ENCODE data around the gene AFMID.

AFMID gene

DNA sequence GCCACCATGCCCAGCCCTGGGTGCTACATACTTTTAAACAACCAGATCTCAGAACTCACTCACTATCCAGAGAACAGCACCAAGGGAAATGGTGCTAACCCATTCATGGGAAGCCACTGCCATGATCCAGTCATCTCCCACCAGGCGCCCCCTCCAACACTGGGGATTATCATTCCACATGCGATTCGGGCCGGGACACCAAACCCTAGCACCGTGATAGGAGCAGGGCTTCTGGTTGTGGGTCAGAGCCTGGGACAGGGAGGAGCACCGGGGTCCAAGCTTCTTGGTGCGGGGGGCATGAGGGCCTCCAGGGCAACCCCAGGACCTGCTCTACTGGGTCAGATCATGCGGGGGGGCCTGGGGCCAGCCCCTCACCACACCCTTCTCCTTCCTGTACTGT lies 48.7 kb downstream of the AFMID start:
- Histone ChIP-seq H3K27ac (ENCODE audit: low read length) (no peak overlapping the region), H3K9me3 (replicated peaks; ENCODE audit: insufficient read depth, low read length) (no peaks in the 10 kb centered on the region), H3K4me2 (ENCODE audit: low read depth, low read length) (no peak overlapping the region), H2AFZ (ENCODE audit: low read length) (no peak overlapping the region), H3K27me3 (replicated peaks; ENCODE audit: insufficient read depth, low read length) (peaks cover 23% of the 10 kb centered on the region), H3F3A (ENCODE audit: insufficient read depth, low read length) (no peaks in the 10 kb centered on the region), H3K9ac (ENCODE audit: low read length) (no peak overlapping the region), H3K9me2 (replicated peaks; ENCODE audit: insufficient read depth, low read length) (no peaks in the 10 kb centered on the region), H3K79me2 (ENCODE audit: low read length) (no peaks in the 10 kb centered on the region), H3K4me1 (ENCODE audit: low read length) (no peaks in the 10 kb centered on the region), H3K4me3 (ENCODE audit: low read length) (no peak overlapping the region), H3K36me3 (replicated peaks; ENCODE audit: insufficient read depth, low read length) (no peaks in the 10 kb centered on the region), H4K20me1 (ENCODE audit: insufficient read depth, low read length) (no peaks in the 10 kb centered on the region)
- no peak for DNase-seq
- no peak for TF ChIP-seq EZH2 (optimal IDR thresholded peaks at IDR 0.05; ENCODE audit: low read depth, low read length)
- no peak for TF ChIP-seq EZH2phosphoT487 (IDR thresholded peaks at IDR 0.05; ENCODE audit: low read length)
- TF ChIP-seq CTCF (IDR thresholded peaks at IDR 0.05; ENCODE audit: low read length), result no peak

- H3K9me2 ChIP-seq (replicated peaks; ENCODE audit: insufficient read depth, low read length), result no peaks in the 10 kb centered on the region
Measured at GRCh38 chr17:78236362-78237127, 49.4 kb downstream of the AFMID start.

GRCh38 chr17:78237401-78238012 lies 50.3 kb downstream of the AFMID start:
- H3K4me1 ChIP-seq (ENCODE audit: low read length), result no peaks in the 10 kb centered on the region
- no peak for DNase-seq
- H3K27ac ChIP-seq (ENCODE audit: low read length), result no peak overlapping the region
- H3K9ac ChIP-seq (ENCODE audit: low read length), result no peak overlapping the region
- no peak overlapping the region for H3K4me3 ChIP-seq (ENCODE audit: low read length)
- no peak overlapping the region for H3K4me2 ChIP-seq (ENCODE audit: low read depth, low read length)
- H3K27me3 ChIP-seq (replicated peaks; ENCODE audit: insufficient read depth, low read length), result peaks cover 9% of the 10 kb centered on the region
- H3K9me3 ChIP-seq (replicated peaks; ENCODE audit: insufficient read depth, low read length), result no peaks in the 10 kb centered on the region
- H4K20me1 ChIP-seq (ENCODE audit: insufficient read depth, low read length), result no peaks in the 10 kb centered on the region
- no peaks in the 10 kb centered on the region for H3F3A ChIP-seq (ENCODE audit: insufficient read depth, low read length)
- no peak for TF ChIP-seq EZH2 (optimal IDR thresholded peaks at IDR 0.05; ENCODE audit: low read depth, low read length)
- H3K36me3 ChIP-seq (replicated peaks; ENCODE audit: insufficient read depth, low read length), result no peaks in the 10 kb centered on the region
- no peak overlapping the region for H2AFZ ChIP-seq (ENCODE audit: low read length)
- no peaks in the 10 kb centered on the region for H3K9me2 ChIP-seq (replicated peaks; ENCODE audit: insufficient read depth, low read length)
- H3K79me2 ChIP-seq (ENCODE audit: low read length), result no peaks in the 10 kb centered on the region

More at GRCh38 chr17:78236362-78237127, 49.4 kb downstream of the AFMID start:
- TF ChIP-seq EZH2phosphoT487 (IDR thresholded peaks at IDR 0.05; ENCODE audit: low read length) (no peak), EZH2 (optimal IDR thresholded peaks at IDR 0.05; ENCODE audit: low read depth, low read length) (no peak), CTCF (IDR thresholded peaks at IDR 0.05; ENCODE audit: low read length) (no peak)
- no peak overlapping the region for H3K27ac ChIP-seq (ENCODE audit: low read length)
- no peaks in the 10 kb centered on the region for H3K9me3 ChIP-seq (replicated peaks; ENCODE audit: insufficient read depth, low read length)
- no peak overlapping the region for H3K4me2 ChIP-seq (ENCODE audit: low read depth, low read length)
- H3K79me2 ChIP-seq (ENCODE audit: low read length), result no peaks in the 10 kb centered on the region
- no peaks in the 10 kb centered on the region for H3F3A ChIP-seq (ENCODE audit: insufficient read depth, low read length)
- no peaks in the 10 kb centered on the region for H3K4me1 ChIP-seq (ENCODE audit: low read length)
- H3K36me3 ChIP-seq (replicated peaks; ENCODE audit: insufficient read depth, low read length), result no peaks in the 10 kb centered on the region
- DNase-seq, result no peak
- peaks cover 16% of the 10 kb centered on the region for H3K27me3 ChIP-seq (replicated peaks; ENCODE audit: insufficient read depth, low read length)
- H3K4me3 ChIP-seq (ENCODE audit: low read length), result no peak overlapping the region
- H4K20me1 ChIP-seq (ENCODE audit: insufficient read depth, low read length), result no peaks in the 10 kb centered on the region
- H2AFZ ChIP-seq (ENCODE audit: low read length), result no peak overlapping the region
- no peak overlapping the region for H3K9ac ChIP-seq (ENCODE audit: low read length)
